ENCODE measurements around the gene CHCHD6.

DNA sequence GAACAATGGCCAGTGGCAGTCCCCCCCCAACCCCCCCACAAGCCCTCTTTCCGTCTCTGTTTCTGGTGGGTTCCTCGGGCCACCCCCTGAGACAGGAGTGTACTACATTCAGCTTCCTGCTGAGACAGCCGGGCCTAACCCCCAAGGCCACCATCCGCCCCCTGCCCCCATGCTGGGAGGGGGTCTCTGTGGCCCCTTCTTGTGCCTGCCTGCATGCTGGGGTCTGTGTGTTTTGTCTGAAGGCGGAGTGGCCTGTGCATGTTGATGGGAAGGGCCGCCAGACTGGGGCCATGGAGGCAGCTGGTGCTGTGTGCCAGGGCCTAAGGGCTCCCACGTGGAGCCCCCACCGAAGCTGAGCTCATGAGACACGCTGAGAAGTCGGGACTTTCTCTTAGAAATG lies 305.5 kb downstream of the CHCHD6 start:
- TF ChIP-seq, protein P1, sequence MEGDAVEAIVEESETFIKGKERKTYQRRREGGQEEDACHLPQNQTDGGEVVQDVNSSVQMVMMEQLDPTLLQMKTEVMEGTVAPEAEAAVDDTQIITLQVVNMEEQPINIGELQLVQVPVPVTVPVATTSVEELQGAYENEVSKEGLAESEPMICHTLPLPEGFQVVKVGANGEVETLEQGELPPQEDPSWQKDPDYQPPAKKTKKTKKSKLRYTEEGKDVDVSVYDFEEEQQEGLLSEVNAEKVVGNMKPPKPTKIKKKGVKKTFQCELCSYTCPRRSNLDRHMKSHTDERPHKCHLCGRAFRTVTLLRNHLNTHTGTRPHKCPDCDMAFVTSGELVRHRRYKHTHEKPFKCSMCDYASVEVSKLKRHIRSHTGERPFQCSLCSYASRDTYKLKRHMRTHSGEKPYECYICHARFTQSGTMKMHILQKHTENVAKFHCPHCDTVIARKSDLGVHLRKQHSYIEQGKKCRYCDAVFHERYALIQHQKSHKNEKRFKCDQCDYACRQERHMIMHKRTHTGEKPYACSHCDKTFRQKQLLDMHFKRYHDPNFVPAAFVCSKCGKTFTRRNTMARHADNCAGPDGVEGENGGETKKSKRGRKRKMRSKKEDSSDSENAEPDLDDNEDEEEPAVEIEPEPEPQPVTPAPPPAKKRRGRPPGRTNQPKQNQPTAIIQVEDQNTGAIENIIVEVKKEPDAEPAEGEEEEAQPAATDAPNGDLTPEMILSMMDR (IDR thresholded peaks at IDR 0.05), result no peak
- no peak for TF ChIP-seq POLR2A (IDR thresholded peaks at IDR 0.05)
